ENCODE data around the gene ABR.

Gene ABR

DNA sequence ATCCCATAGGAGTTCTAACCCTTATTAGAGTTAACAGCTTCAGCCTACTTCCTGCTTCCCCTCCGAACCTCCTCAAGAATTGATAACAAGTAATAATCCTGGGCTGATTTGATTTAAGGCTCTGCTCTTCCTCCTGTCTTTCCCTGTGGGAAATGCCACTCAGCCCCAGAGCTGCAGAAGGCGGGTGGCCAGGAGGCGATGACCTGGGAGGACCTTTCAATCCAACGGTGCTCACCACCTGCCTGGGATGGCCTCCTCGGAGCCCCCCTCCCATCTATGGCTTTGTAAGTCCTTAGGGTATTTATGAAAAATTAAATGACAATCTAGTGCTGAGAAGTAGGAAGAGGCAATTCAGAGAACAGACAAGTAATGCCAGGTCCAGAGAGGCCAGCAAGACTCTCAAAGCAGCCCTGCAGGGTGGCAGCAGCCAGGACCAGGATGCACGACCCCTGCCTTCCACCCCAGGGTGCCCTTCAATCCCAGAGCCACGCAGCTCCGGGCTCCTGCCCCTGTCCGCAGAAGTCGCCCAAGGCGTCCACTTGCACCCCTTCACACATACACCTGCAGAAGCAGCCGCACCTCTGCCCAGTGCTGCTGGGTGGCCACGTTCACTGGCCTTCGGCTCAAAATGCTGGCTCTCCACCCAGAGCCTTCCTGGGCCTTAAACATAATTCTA is 34.3 kb downstream of the ABR start:
- TF ChIP-seq, protein P1, sequence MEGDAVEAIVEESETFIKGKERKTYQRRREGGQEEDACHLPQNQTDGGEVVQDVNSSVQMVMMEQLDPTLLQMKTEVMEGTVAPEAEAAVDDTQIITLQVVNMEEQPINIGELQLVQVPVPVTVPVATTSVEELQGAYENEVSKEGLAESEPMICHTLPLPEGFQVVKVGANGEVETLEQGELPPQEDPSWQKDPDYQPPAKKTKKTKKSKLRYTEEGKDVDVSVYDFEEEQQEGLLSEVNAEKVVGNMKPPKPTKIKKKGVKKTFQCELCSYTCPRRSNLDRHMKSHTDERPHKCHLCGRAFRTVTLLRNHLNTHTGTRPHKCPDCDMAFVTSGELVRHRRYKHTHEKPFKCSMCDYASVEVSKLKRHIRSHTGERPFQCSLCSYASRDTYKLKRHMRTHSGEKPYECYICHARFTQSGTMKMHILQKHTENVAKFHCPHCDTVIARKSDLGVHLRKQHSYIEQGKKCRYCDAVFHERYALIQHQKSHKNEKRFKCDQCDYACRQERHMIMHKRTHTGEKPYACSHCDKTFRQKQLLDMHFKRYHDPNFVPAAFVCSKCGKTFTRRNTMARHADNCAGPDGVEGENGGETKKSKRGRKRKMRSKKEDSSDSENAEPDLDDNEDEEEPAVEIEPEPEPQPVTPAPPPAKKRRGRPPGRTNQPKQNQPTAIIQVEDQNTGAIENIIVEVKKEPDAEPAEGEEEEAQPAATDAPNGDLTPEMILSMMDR (IDR thresholded peaks at IDR 0.05; ENCODE audit: low read depth, low read length, missing control alignments), result no peak
- H3K27me3 ChIP-seq (replicated peaks), result no peaks in the 10 kb centered on the region
- H3K27ac ChIP-seq, result no peak overlapping the region
- peaks cover 5% of the 10 kb centered on the region for H3K36me3 ChIP-seq (replicated peaks)
- in situ Hi-C loops (cut with HindIII; ENCODE audit: low pct_ligation_motif_present, low sequenced_read_pairs), result no loop called here
- no peak overlapping the region for H3K4me3 ChIP-seq (ENCODE audit: low read depth, low read length)
- no peak for DNase-seq

- no peak for DNase-seq
- H3K36me3 ChIP-seq (replicated peaks), result no peaks in the 10 kb centered on the region
- H3K27ac ChIP-seq, result no peak overlapping the region
- no peak overlapping the region for H3K4me3 ChIP-seq (ENCODE audit: low read depth, low read length)
- TF ChIP-seq, protein P1 (IDR thresholded peaks at IDR 0.05; ENCODE audit: low read depth, low read length, missing control alignments), result no peak
- no peaks in the 10 kb centered on the region for H3K27me3 ChIP-seq (replicated peaks)
- in situ Hi-C loops (cut with HindIII; ENCODE audit: low pct_ligation_motif_present, low sequenced_read_pairs), result no loop called here
These were observed 35.6 kb downstream of the ABR start for GRCh38 chr17:1144162-1144561.

GRCh38 chr17:1143573-1143972 is 36.2 kb downstream of the ABR start:
- no peak overlapping the region for H3K4me3 ChIP-seq (ENCODE audit: low read depth, low read length)
- H3K27ac ChIP-seq, result no peak overlapping the region
- TF ChIP-seq, protein P1 (IDR thresholded peaks at IDR 0.05; ENCODE audit: low read depth, low read length, missing control alignments), result no peak
- peak; percentile 14 for DNase-seq
- H3K27me3 ChIP-seq (replicated peaks), result no peaks in the 10 kb centered on the region
- H3K36me3 ChIP-seq (replicated peaks), result no peaks in the 10 kb centered on the region
- in situ Hi-C loops (cut with HindIII; ENCODE audit: low pct_ligation_motif_present, low sequenced_read_pairs), result no loop called here

DNA sequence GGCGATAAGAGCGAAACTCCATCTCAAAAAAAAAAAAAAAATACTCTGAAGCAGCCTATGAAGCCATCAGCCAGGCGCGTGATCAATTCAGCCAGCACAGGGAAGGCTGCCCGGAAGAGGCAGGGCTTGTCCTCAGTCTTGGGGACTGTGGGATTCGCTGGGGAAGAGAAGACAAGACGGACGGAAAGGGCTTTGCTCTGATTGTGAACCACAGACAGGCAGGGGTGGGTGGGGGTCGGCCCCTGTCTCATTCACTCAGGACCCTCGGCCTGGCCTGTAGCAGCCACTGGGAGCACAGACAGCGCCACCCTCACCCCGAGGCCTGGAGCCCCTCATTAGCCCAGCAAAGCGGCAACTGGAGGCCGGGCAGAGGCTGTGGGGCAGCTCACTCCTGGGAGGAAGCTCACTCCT is 37.2 kb downstream of the ABR start:
- in situ Hi-C loops (cut with HindIII; ENCODE audit: low pct_ligation_motif_present, low sequenced_read_pairs), result no loop called here
- Histone ChIP-seq H3K4me3 (ENCODE audit: low read depth, low read length) (no peak overlapping the region), H3K27me3 (replicated peaks) (no peaks in the 10 kb centered on the region), H3K36me3 (replicated peaks) (no peaks in the 10 kb centered on the region), H3K27ac (no peak overlapping the region)
- no peak for DNase-seq
- TF ChIP-seq, protein P1 (IDR thresholded peaks at IDR 0.05; ENCODE audit: low read depth, low read length, missing control alignments), result no peak

DNA sequence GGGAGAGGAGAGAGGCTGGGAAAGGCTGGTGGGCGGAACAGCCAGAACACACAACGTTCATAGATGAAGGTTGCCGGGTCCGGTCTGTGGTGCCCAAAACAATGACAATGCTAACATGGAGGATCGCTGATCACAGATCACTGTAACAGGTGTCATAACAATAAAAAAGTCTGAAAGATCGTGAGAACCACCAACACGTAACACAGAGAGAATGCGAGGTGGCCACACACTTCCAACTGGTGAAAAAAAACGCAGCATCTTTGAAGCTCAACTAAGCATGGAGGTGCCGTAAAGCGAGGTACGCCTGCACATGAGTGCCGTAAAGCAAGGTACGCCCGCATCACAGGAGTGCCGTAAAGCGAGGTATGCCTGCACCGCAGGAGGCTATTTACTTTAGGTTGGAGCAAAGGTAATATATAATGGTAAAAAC is 42.3 kb downstream of the ABR start:
- DNase-seq, result no peak
- TF ChIP-seq, protein P1 (IDR thresholded peaks at IDR 0.05; ENCODE audit: low read depth, low read length, missing control alignments), result no peak
- Histone ChIP-seq H3K27me3 (replicated peaks) (no peaks in the 10 kb centered on the region), H3K27ac (no peak overlapping the region), H3K36me3 (replicated peaks) (no peaks in the 10 kb centered on the region), H3K4me3 (ENCODE audit: low read depth, low read length) (no peak overlapping the region)
- in situ Hi-C loops (cut with HindIII; ENCODE audit: low pct_ligation_motif_present, low sequenced_read_pairs), result no loop called here

GRCh38 chr17:1136748-1137147 is 43.0 kb downstream of the ABR start:
- no peak overlapping the region for H3K4me3 ChIP-seq (ENCODE audit: low read depth, low read length)
- no peaks in the 10 kb centered on the region for H3K36me3 ChIP-seq (replicated peaks)
- TF ChIP-seq, protein P1 (IDR thresholded peaks at IDR 0.05; ENCODE audit: low read depth, low read length, missing control alignments), result no peak
- no peaks in the 10 kb centered on the region for H3K27me3 ChIP-seq (replicated peaks)
- DNase-seq, result no peak
- H3K27ac ChIP-seq, result no peak overlapping the region
- in situ Hi-C loops (cut with HindIII; ENCODE audit: low pct_ligation_motif_present, low sequenced_read_pairs), result no loop called here

Data from brain microvascular endothelial cell (primary cell).